Panc1 (cell line): ENCODE measurements around the gene RBM47.

ENCODE experiments used
- CTCF ChIP-seq: fragments of 450-650 bp; IDR thresholded peaks from 2 replicates; pipeline ENCODE4 v1.5.1; 2017; ENCODE audit warnings: mild to moderate bottlenecking
- TCF7L2 ChIP-seq: IDR thresholded peaks from 2 replicates; pipeline ENCODE4 v1.6.1; 2011; ENCODE audit warnings: mild to moderate bottlenecking, low read depth, low read length, inconsistent platforms

DNA sequence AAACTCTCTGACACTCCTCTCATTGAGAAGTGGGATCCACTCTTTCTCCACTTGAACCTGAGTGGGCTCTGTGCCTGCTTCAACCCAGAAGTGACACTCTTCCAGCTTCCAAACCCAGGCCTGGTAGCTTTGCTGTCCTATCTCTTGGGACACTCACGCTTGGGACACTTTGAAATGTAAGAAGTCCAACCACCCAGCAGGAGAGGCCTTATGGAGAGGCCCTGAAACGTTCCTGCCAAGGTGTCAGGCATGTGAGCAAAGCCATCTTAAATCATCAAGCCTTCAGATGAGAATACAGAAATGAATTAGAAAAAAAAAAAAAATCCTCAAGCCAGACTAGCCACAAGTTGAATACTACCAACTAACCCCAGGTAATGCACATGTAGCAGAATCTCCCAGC, 30.2 kb downstream of the RBM47 start:
- TF ChIP-seq CTCF (no peak), TCF7L2 (no peak)
